AG08396 (cell line): ENCODE measurements around the gene ARL13B.
"Not testable (repeated sequence)": the region's sequence is repeated elsewhere in the genome, so short reads cannot be mapped to it uniquely, and the experiment has no call there.

Source experiments
- DNase-seq: peaks from one replicate; pipeline ENCODE4 v3.0.0; 2012; ENCODE audit warnings: low spot score, mixed read lengths

The ARL13B gene

GRCh38 chr3:93994056-93994455 is 14.1 kb downstream of the ARL13B start:
- no peak for DNase-seq

GRCh38 chr3:94001191-94001590 is 21.2 kb downstream of the ARL13B start:
- DNase-seq: no peak

DNA sequence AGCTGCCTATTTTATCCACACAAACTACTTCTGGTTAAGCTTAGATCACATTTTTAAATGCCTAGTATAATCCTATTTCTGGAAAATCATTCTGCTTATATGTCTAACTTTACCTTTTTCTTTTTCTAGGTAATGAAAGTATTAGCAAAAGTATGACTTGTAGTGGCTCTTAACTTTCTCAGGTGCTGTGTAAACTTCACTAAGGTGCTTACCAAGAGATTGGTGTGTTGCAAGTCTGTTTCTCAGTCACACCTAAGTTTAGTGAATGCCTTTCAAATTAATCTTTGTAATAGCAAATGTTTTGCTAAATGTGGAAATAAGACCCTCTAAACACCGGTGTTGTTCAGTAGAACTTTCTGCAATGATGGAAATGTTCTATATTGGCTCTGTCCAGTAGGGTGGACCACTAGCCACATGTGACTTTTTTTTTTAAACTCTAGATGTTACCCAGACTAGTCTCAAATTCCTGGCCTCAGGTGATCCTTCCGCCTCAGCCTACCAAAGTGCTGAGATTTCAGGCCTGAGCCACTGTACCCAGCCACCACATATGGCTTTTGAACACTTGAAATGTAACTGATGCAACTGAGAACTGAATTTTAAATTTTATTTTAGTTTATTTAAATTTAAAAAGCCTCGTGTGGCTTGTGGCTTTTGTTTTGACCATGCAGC is 22.0 kb downstream of the ARL13B start:
- DNase-seq: no peak

DNA sequence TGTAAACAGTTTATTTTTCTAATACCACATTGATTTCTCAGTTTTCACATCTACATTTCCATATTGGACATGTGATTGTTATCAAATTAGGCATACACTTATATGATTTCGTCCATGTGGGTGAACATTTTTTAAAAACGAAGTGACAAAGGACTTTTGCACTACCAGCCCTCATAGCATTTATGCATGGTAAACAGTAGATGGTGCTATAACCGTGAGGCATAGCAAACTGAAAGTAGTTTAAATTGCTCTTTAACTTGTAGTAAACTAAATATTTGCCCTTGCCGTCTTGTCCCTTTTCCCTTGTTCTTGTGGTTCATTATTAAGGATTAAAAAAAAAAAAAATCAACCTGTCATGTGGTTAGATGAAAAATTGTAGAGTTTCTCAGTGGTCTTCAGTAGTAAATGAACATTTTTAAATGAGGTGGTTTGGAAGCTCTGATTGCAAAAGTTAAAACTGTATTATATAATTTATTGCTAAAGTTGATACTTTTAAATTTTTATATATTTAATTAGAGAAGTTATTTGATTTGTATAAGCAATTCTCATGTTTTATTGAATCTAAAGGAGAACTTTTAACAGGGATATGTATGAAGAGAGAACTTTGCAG is 24.5 kb downstream of the ARL13B start:
- DNase-seq: peak; percentile 50

GRCh38 chr3:94008253-94008652 is 28.3 kb downstream of the ARL13B start:
- DNase-seq: no peak

- DNase-seq: no peak
Observed at GRCh38 chr3:94009608-94010007, 29.7 kb downstream of the ARL13B start.

- DNase-seq: no peak
Observed at GRCh38 chr3:94011233-94011711, 31.3 kb downstream of the ARL13B start.

GRCh38 chr3:94012185-94012584 is 32.2 kb downstream of the ARL13B start:
- no peak for DNase-seq

DNA sequence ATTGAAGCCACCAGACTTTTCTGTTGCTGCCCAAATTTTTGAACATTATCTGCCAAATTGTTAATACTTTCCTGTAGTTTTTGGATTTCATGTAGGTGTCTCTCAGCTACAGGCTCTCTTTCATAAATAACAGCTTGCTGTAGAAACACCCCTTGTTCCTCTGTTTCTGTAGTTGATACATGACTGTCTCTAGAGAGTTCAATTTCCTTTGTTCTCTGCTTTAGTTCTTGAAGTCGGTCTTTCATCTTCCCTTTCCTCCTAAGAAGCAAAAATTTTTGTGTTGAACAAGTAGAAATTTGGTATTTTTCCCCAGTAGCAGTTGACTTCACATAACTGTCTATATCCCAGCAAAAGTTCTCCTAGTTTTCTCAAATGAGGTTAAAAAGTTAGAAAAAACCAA is 35.1 kb downstream of the ARL13B start:
- DNase-seq: no peak

DNA sequence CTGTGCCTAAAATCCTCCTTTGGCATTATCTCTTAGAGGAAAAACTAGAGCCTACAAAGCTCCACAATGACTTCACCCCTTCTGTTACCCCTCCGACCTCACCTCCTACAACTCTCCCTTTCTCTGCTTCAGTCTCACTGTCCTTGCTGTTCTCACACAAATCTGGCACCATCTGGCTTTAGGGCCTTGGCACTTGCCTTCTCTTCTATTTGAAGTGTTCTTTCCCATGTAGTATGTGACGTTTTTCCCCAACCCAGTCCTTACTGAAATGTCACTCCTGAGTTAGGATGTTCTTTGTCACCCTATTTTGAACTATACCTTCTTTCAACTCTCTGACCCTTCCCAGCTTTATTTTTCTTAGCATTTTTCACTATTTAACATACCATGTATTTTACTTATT is 39.7 kb downstream of the ARL13B start:
- DNase-seq: no peak

- no peak for DNase-seq
Observed at GRCh38 chr3:94020293-94020692, 40.3 kb downstream of the ARL13B start.

DNA sequence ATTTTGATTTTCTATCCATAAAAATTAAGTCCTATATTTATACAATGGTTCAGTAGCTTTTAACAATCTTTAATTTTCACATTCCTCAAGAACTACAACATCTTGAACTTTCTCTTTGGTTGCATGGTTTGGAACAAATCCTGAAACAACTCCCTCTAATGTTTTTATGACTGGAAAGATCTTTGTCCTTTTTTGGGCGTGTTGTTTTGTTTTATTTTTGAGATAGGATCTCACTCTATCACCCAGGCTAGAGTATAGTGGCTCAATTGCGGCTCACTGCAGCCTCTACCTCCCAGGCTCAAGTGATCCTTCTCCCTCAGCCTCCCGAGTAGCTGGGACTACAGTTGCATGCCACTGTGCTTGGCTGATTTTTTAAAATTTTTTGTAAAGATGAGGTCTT is 44.4 kb downstream of the ARL13B start:
- DNase-seq: no peak

DNA sequence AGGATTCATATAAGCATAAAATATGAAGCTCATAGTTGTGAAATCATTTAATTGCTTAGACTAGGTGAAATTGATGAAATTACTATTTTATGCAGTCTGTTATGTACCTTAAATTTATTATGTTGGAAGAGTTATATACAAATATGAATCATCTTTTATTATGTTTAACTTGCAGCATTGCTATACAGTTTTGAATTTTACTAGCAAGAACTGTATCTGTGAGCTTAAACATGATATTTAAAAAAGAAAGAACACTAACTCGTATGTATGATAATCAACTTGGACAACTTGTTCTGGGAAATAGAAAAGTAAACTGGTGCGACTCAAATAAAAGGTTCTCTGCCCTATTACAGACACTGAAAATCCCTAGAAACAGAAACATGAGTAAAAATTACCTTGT is 46.7 kb downstream of the ARL13B start:
- no peak for DNase-seq

- no peak for DNase-seq
Observed at GRCh38 chr3:94028093-94028837, 48.3 kb downstream of the ARL13B start, which contains the start of gene STX19. STX19 (minus strand) TSS chr3:94028597; CDS start chr3:94015269, 13,328 bp downstream.

GRCh38 chr3:94036909-94037507 is 57.1 kb downstream of the ARL13B start:
- DNase-seq: peak; percentile 41

GRCh38 chr3:94043285-94043684 is 63.3 kb downstream of the ARL13B start:
- no peak for DNase-seq

DNA sequence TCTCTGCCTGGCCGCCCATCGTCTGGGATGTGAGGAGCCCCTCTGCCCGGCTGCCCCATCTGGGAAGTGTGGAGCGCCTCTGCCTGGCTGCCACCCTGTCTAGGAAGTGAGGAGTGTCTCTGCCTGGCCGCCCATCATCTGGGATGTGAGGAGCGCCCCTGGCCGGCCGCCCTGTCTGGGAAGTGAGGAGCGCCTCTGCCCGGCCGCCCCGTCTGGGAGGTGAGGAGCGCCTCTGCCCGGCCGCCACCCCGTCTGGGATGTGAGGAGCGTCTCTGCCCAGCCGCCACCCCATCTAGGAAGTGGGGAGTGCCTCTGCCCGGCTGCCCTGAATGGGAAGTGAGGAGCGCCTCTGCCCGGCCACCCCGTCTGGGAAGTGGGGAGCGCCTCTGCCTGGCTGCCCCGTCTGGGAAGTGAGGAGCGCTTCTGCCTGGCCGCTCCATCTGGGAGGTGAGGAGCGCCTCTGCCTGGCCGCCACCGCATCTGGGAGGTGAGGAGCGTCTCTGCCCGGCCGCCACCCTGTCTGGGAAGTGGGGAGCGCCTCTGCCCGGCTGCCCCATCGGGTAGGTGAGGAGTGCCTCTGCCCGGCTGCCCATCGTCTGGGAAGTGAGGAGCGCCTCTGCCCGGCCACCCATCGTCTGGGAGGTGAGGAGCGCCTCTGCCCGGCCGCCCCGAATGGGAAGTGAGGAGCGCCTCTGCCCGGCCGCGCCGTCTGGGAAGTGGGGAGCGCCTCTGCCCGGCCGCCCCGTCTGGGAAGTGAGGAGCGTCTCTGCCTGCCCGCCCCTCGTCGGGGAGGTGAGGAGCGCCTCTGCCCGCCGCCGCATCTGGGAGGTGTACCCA is 64.4 kb downstream of the ARL13B start:
- DNase-seq: not testable (repeated sequence)

DNA sequence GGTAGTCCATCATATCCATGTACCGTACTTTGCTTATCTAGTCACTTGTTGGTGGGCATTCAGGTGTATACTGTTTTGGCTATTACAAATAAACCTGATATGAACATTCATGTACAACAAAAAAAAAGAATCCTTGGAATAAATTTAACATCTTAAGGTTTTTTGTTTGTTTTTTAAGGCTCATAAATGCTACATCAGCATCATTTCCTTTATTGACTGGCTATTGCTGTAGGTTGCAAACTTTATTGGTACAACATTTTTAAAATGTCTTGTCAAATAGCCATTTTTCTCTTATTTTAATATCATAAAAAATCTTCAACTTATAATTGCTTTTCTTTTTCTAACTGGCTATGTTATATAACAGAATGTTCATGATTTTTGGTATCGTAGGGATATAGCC is 66.6 kb downstream of the ARL13B start:
- no peak for DNase-seq

DNA sequence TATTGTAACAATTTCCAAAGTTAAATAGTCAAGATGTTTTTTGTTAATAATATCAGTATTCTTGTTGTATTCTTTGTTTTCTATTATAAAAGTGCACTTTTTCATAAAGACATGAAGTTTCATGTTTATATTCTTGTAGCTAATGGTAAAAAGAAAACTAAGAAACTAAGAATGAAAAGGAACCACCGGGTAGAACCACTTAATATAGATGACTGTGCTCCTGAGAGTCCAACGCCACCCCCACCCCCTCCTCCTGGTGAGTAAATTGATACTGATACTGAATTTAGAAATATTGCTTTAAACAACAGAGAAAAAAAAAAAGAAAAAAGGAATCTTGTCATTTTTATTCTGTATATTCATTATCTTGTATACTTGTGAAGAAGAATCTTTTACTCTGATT is 69.3 kb downstream of the ARL13B start:
- no peak for DNase-seq

DNA sequence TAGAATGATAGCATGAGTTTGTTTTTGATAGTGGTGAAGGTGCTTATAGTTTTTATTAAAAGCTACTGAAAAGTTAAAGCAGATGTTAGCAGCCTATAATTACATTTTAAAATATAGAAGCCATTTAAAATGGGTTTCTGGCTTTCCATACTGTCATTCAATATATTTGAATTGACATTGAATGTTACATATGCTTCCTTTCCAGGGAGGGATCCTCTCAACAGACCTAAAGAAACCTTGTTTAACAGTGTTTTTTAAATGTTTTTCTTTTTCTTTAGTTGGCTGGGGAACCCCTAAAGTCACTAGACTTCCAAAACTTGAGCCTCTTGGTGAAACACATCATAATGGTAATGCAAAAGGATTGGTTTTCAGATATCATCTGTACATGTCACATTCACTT is 70.6 kb downstream of the ARL13B start:
- no peak for DNase-seq

DNA sequence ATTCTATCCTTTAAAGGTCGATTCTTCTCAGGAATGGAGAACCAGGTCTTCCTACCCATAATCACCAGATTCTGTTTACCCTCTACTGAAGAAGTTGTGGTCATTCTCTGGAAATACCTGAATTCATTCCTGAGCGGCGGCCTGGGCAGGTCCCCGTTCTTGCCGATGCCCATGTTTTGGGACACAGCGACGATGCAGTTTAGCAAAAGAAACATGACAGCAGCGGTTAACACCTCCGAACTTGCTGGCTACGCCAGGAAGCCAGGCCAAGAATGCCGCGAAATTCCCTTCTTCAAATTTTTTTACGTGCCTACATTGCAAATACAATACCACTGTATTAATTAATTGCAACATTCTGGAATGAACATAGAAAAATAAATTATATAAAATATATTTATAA is 81.3 kb downstream of the ARL13B start:
- no peak for DNase-seq
